SK-MEL-5 (cell line): ENCODE measurements around the gene CACNA2D1. TPM values are rescaled to one million over a fixed set of nuclear protein-coding genes. Genes with fewer than 3 reads are reported as not detected.

Source experiments
- DNase-seq: peaks from one replicate; pipeline ENCODE4 v3.0.0-alpha.2; 2016; ENCODE audit warnings: low read depth, low spot score
- in situ Hi-C: cut with HindIII; loops from 2 replicates; pipeline ENCODE4 v1.10.0; 2016; ENCODE audit warnings: low sequenced_read_pairs, high pct_unique_total_duplicates, low pct_unique_long_range_greater_than_20kb
- total RNA-seq: library from RNA; depleted of rRNA; stranded (reverse); fragments of >200 nt; shearing (Covaris generic); gene quantifications from 2 replicates; pipeline ENCODE4 v1.2.3, GENCODE V29; 2014

The CACNA2D1 gene
- total RNA-seq, 1 experiment from 2014 or later: 10.3 TPM

- DNase-seq: no peak
- in situ Hi-C loops: no loop called here
These were observed 118.2 kb downstream of the CACNA2D1 start for GRCh38 chr7:82325416-82325815.

DNA sequence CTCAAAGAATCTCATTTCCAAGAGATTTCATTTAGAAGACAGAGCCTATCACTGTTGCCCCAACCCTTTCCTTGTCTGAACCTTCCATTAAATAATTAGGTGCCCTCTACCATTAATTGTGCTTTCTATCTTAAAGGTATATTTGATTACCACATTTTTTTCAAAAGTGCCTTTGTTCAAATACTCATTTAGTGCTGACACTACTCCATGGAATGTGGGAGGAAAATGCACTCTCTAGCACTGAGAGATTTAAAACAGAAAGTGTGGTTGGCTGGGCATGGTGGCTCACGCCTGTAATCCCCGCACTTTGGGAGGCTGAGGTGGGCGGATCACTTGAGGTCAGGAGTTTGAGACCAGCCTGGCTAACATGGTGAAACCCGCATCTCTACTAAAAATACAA, 119.8 kb downstream of the CACNA2D1 start:
- DNase-seq: no peak
- in situ Hi-C loops: no loop called here

DNA sequence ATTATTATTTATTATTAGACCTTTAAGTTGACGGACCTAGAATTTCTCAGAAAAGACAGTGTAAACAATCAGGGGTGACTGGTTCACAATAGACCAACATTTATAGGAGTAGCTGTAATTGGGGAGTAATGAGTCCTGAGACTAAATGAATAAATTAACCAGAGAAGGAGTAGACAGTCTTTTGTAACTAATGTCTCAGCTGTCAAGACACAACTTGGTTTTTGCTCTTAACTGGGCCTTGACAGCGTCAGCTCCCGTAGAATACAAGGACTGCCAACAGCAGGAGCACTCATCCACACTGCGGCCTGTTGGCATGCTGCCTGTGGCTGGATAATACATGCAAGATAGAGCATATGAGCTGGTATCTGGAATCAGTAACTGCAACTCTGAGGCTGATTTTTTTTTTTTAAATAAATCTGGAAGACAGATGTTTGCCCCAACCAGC, 123.9 kb downstream of the CACNA2D1 start:
- in situ Hi-C loops: no loop called here
- DNase-seq: no peak

GRCh38 chr7:82318786-82319185, 124.8 kb downstream of the CACNA2D1 start:
- in situ Hi-C loops: no loop called here
- DNase-seq: no peak

DNA sequence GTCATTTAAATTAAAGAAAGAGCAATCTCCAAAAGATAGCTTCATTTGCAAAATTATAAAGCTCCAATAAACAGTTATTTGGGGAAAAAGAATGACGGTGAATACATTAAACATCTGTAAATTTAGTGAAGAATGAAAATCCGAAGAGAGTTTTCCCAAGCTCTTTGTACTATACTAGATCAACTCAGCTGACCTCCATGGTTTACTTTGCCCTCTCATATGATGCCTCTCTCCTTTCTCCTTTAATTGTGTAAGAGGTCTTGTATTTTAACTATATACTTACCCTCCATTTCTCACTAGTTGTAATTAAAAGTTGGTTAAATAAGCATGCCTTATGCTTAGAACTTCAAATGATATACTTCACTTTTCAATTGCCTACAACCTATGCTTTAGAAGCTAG, 125.8 kb downstream of the CACNA2D1 start:
- in situ Hi-C loops: no loop called here
- DNase-seq: no peak

- no peak for DNase-seq
- in situ Hi-C loops: no loop called here
These were observed 126.3 kb downstream of the CACNA2D1 start for GRCh38 chr7:82317257-82317721.

GRCh38 chr7:82313269-82313668, 130.3 kb downstream of the CACNA2D1 start:
- in situ Hi-C loops: no loop called here
- DNase-seq: no peak

DNA sequence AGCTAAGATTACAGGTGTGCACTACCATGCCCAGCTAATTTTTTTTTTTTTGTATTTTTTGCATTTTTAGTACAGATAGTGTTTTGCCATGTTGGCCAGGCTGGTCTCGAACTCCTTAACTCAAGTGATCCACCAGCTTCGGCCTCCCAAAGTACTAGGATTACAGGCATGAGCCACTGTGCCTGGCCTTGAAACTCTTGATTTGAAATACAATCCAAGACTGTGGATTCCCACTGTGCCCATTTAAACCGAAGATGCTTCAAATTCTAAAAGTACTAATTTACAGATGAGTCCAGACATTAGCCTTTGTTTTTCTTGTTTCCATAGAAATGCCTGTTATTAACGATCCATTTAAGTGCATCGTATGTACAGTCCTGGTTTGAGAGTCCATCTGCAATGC, 130.9 kb downstream of the CACNA2D1 start:
- no peak for DNase-seq
- in situ Hi-C loops: no loop called here

DNA sequence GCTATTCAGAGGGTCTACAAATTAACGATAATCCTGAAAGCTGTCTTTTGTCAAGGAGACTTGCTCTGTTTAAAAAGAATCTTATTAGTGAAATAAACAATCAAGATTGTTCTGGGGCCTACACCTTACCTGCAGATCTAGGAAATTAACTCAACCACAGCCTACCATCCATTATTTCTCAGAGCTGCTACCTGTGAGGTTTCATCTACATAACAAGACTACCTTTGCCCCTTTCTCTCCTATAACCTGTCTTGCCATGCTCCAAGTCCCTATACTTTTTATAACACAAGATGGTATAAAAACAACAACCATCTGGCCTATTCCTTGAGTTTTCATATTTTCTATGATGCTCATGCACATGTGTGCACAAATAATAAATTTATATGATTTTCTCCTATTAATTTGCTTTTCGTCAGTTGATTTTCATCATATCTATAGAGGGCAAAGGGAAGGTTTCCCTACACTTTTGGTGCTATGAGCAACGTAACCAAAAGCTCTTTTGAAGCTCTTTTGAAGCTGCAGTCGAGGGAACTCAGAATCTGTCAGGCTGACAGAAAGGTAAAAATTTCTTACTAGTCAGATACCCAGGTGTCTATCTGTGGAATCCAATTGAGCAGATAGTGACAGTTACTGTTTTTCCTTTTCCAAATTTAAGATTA, 138.1 kb downstream of the CACNA2D1 start:
- in situ Hi-C loops: no loop called here
- no peak for DNase-seq

GRCh38 chr7:82294865-82295264, 148.7 kb downstream of the CACNA2D1 start:
- in situ Hi-C loops: no loop called here
- no peak for DNase-seq

- no peak for DNase-seq
- in situ Hi-C loops: no loop called here
These were observed 149.2 kb downstream of the CACNA2D1 start for GRCh38 chr7:82294382-82294784.

- DNase-seq: no peak
- in situ Hi-C loops: no loop called here
These were observed 150.1 kb downstream of the CACNA2D1 start for GRCh38 chr7:82293467-82293866.

DNA sequence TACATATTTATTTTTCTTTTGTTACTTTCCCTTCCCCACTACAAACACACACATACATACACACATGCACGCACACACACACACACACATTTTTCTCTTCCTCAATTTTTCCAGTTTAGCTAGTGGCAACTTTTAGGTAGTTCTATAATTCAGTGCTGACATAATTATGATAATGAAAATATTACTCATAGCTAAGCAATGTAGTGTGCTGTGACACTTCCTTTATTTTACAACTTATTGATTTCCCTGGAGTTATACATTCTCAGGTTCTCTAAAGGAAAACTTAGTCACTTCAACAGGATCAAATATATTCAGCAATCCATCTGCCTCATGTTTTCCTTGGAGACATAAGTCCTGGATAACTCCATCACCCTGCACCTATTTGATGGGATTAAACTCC, 151.6 kb downstream of the CACNA2D1 start:
- DNase-seq: no peak
- in situ Hi-C loops: no loop called here

- in situ Hi-C loops: no loop called here
- no peak for DNase-seq
These were observed 153.7 kb downstream of the CACNA2D1 start for GRCh38 chr7:82289889-82290288.

GRCh38 chr7:82289152-82289535, 154.4 kb downstream of the CACNA2D1 start:
- no peak for DNase-seq
- in situ Hi-C loops: no loop called here

DNA sequence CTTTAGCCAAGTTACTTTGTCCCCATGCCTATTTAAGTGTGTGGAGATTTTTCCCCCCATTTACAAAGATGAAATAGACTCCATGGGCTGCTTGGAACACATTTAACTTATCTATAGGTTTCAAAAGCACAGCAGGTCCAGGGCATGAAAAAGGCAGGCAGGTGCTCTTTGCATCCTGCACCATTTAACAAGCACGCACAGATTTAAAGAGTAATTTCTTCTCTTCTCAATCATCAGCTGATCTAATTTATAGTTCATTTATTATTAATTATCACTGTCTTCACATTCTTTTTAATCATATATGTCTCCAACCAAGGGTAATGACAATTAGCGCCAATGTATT, 156.8 kb downstream of the CACNA2D1 start:
- in situ Hi-C loops: no loop called here
- DNase-seq: no peak

DNA sequence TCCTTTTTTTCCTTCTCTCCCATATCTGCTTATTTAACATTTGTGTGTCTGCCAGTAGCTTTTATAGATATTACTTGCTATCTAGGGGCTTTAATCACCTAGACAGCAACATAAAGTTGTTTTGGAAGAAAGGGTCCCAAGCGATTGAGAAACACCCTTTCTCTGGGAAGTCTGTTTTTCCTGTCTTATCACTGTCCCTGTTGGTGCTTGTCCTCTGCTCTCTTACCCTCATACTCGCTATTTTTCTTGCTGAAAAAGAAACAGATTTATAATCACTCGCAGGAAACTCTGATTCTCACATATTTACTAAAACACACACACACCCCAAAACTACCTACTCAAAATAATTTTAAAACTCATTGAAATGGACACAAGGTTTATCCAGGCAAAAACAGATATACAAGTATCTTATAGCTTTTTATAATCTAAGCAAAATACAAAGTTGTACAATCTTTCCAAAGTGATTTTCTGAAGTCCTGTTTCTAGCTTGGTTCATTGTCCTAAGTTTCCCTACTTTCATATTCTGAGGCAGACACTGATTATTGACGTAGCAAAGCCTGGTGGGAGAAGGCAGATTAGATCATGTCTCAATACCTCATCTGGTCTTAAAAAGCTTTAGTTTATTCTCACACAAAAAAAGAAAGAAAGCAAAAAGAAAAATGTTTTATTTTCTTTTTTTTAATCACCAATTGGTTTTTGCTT, 157.3 kb downstream of the CACNA2D1 start:
- in situ Hi-C loops: no loop called here
- no peak for DNase-seq

DNA sequence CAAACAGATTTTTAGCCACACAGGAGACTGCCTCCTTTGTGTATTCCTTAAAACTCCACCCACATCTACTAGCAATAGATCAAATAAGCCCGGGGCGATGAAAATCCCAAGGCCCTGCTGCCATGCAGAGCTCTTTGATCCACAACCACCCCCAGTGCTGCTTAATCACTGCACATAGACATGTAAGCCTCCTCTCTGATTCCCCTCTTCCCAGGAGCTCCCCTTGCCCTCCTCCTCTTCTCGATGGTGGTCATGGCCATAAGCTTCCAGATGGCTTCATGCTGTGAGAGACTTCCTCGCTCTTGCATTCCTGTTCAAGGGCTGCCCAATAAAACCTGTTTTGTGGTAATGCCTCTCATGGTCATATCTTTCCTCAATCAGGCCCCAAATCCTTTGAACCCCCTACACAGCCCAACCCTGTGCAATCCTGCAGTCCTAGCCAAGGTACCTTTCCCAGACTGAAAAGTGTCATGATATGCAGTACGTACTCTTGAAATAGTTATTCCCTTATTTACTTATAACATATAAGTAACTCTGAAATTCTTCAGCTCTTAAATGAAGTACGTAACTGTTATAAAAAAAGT, 158.5 kb downstream of the CACNA2D1 start:
- DNase-seq: no peak
- in situ Hi-C loops: no loop called here

DNA sequence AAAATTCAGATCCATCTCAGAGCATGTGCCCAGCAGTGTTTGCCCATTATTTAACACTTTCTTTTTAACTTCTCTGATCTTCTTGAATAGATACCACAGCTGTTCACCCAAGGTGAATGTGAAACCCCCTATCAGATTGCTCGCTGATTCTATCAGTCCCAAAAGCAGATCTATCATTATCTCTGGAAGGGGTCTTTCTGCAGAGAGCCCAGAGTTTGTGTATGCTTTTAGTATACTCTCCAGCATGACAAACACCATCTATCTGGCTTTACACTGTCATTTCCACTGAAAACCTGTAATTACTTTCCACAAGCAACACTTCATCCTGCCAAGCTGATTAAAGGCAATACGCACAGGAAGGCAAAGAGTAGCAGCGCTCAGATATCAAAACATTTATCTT, 168.2 kb downstream of the CACNA2D1 start:
- in situ Hi-C loops: no loop called here
- DNase-seq: no peak
